IPS DF 4.7 (cell line): ENCODE measurements around the gene YY2.
"Not testable (repeated sequence)": the region's sequence is repeated elsewhere in the genome, so short reads cannot be mapped to it uniquely, and the experiment has no call there.

ENCODE experiments used
- DNase-seq: peaks from one replicate; pipeline ENCODE4 v3.0.0-alpha.2; 2013; ENCODE audit warnings: low spot score; ENCODE audit errors: extremely low read depth

Gene YY2

DNA sequence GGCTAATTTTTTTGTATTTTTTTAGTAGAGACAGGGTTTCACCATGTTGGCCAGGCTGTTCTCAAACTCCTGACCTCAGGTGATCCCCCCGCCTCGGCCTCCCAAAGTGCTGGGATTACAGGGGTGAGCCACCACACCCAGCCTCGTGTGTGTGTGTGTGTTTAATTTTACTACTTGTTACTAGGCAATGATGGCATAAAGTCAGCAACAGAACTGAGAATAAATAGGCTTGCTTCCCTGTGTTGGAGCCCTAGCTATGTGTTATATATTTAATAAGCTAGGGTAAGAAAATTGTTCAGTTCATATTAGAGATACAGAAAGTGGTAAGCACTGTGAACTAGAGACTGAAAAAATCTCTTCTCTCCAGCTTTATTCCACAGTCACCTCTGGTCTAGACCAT lies 18.4 kb downstream of the YY2 start:
- DNase-seq = not testable (repeated sequence)

DNA sequence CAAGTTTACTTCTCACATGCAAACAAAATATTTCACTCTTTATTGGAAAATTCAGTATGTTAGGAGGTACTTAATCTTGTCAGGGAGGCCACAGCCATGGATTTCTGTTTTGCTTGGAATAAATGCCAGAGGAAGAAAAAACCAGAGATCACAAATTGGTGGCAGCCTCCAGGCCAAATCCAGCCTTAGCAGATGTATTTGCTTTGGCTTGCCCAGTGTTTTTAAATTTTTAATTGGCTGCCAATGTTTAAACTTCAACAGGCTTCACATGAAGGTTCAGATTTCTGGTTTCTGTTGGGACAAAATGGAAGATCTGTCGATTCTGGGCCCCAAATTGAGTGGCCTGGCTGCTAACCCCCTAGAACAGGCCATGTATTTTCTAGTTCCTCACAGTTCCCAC lies 19.2 kb downstream of the YY2 start:
- DNase-seq = no peak

DNA sequence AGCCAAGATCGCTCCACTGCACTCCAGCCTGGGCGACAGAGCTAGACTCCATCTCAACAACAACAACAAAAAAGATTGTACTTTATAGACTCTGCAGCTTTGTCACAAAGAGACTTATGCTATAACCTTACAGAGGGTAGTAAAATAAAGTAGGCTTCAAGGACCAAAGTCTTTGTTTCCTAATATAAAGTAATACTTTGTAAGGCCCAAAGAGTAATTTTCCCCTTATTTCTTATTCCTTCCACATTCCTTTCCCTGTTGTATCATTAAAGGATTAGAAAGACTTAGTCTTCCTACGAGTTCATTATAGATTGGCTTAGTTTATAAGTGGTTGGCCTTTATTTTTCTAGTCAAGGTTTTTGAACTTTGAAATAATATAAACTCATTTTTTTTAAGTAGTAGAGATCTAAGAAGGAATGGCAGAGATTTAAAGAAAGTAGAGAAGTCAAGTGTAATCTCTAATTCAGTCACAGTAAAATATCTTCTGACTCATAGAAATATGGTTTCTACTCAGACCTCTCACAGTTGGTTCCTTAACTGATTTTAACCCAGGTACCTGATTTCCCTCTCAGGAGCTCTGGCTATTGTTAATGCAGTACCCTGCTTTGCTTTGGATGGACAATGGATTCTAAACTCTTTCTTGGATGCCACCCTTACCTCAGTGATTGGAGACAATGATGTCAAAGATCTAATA lies 26.2 kb downstream of the YY2 start:
- DNase-seq = no peak

DNA sequence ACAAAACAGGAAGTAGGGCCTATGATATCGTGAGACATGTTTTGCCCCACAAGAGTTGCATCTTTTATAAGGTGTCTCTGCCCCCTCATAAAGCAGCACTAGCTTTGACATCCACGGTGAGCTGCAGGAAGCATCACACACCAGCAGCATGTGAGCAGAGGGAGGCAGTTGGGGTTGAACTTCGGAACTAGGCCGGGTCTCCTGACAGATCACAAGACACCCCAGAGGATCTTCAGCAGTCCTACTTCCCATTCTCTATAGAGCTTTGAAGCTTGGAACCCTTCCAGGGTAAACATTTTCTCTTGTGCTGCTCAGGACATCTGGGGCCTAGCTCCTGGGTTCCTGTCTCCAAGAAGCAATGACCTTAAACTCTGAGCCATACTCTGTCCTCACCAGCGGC lies 27.5 kb downstream of the YY2 start:
- DNase-seq = no peak

DNA sequence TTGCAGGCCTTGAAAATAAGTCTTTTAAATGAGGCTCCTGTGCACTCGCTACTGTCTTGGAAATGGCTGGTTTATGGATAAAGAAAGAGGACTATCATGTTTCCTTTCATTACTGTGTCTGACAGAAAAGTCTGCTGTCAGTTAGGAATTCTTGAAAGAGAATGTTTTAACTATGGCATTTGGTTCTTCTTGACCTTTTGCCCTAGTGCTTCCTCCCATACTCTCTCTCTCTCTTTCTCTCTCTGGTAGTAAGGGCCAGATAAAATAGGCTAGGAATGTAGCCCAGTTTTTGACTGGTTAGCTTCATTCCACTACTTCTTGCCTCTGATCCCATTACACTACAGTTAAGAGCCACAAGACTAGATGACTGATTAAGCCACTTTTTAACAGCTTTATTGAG lies 29.8 kb downstream of the YY2 start:
- no peak for DNase-seq

DNA sequence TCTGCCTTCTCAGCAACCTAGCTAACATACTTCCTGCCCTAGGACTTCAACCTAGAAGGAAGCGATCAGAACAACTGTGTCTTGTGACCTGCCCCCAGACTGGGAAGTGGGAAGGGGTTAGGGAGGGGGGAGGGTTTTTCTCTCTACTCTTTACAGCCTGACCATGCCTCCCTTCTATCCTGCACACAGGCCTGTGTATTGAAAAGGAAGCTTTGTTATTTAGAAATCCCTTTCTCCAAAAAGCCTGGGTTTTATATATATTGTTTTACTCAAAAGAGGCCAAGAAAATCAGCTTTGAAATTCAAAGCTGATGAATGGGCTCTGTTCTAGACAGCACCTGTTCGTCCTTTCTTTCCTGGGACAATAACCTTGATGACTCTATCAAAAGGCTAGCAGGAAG lies 49.5 kb downstream of the YY2 start:
- DNase-seq = peak; percentile 2

DNA sequence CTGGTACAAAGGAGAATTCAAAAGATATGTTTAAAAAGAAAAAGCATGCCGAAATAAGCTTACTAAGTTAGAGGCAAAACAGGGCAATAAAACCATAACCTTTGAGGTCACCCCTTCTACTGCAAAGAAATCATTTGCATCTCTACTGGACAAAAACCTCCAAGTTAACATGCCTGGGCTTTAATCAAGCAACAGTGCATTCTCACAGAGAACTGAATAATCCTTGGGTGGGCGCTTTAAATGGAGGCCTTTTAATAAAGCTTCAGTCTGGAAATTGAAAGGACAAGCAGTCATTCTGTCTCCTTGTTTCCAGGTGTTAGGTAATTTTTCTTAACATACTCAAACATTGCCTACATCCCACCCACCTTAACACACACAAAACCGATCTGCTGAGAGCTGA lies 50.2 kb downstream of the YY2 start:
- no peak for DNase-seq

DNA sequence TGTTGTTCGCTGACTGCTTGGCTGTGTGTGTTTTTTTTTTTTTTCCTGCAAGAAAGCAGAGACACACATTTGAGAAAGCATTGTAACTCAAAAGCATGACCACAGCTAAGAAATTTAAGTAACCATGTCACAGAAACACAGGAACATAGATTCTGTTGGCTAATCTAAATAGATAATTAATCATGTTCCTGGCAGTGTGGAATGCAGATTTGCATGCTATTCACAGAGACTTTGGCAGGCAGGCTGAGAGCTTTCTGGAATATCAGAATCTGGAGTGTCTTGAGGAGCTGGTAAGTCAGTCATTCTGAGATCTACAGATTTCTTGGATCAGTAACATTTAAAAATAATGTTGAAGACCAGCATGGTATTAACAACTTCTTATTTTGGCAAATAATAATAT lies 51.5 kb downstream of the YY2 start:
- DNase-seq = no peak
